NB4 (cell line): ENCODE measurements around the gene BSG.

Experiments
- DNase-seq: peaks from one replicate; pipeline ENCODE4 v3.0.0; 2010; ENCODE audit warnings: low read depth
- H3K4me3 ChIP-seq: one replicate; pipeline ENCODE4 v1.5.1; 2011; ENCODE audit warnings: mild to moderate bottlenecking, low read depth, low read length, moderate library complexity
- MYC ChIP-seq: IDR thresholded peaks from 2 replicates; pipeline ENCODE4 v1.6.1; 2011; ENCODE audit warnings: low read depth, low read length
- POLR2A ChIP-seq: IDR thresholded peaks from 2 replicates; pipeline ENCODE4 v1.6.1; 2011; ENCODE audit warnings: mild to moderate bottlenecking; ENCODE audit not compliant: insufficient read length; ENCODE audit errors: extremely low read depth
- TF ChIP-seq, protein P1 (sequence below): IDR thresholded peaks from one replicate; pipeline ENCODE4 v1.5.1; 2012; ENCODE audit warnings: low read depth, low read length
- TF ChIP-seq, protein P2 (sequence below): IDR thresholded peaks from 2 replicates; pipeline ENCODE4 v1.6.1; 2011; ENCODE audit warnings: low read depth, low read length

BSG gene

DNA sequence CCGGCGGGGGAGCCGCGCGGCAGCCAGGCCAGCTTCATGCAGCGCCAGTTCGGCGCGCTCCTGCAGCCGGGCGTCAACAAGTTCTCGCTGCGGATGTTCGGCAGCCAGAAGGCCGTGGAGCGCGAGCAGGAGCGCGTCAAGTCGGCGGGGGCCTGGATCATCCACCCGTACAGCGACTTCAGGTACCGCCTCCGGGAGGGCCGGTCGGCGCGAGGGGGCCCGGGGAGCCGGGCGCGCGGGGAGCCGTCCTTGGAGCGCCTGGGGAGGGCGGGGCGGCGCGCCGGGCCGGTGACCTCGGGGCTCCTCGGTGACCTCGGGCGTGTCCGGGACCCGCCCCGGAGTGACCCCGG, 18.0 kb downstream of the BSG start:
- TF ChIP-seq, protein P1, sequence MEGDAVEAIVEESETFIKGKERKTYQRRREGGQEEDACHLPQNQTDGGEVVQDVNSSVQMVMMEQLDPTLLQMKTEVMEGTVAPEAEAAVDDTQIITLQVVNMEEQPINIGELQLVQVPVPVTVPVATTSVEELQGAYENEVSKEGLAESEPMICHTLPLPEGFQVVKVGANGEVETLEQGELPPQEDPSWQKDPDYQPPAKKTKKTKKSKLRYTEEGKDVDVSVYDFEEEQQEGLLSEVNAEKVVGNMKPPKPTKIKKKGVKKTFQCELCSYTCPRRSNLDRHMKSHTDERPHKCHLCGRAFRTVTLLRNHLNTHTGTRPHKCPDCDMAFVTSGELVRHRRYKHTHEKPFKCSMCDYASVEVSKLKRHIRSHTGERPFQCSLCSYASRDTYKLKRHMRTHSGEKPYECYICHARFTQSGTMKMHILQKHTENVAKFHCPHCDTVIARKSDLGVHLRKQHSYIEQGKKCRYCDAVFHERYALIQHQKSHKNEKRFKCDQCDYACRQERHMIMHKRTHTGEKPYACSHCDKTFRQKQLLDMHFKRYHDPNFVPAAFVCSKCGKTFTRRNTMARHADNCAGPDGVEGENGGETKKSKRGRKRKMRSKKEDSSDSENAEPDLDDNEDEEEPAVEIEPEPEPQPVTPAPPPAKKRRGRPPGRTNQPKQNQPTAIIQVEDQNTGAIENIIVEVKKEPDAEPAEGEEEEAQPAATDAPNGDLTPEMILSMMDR = no peak
- TF ChIP-seq MYC (no peak), POLR2A (no peak)
- TF ChIP-seq, protein P2, sequence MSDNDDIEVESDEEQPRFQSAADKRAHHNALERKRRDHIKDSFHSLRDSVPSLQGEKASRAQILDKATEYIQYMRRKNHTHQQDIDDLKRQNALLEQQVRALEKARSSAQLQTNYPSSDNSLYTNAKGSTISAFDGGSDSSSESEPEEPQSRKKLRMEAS = no peak
- DNase-seq = no peak
- no peak overlapping the region for H3K4me3 ChIP-seq

DNA sequence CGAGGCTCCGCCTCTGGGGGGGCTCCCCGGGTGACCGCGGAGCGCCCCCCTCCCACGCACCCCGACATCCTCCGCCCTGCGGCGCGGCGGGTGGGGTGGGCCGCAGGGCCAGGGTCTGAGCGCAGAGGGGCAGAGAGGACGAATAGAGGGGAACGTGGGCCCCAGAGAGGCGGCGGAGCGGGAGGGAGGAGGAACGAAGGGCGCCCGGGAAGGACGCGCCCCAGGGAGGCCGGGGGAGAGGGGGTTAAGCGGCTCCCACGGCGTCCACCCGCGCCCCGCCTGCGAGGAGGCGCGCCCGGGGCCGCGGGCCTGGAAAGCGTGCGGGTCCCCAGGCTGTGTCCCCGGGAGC, 18.3 kb downstream of the BSG start:
- no peak overlapping the region for H3K4me3 ChIP-seq
- no peak for DNase-seq
- TF ChIP-seq, protein P1 = no peak
- no peak for TF ChIP-seq MYC
- no peak for TF ChIP-seq POLR2A
- TF ChIP-seq, protein P2 = no peak

DNA sequence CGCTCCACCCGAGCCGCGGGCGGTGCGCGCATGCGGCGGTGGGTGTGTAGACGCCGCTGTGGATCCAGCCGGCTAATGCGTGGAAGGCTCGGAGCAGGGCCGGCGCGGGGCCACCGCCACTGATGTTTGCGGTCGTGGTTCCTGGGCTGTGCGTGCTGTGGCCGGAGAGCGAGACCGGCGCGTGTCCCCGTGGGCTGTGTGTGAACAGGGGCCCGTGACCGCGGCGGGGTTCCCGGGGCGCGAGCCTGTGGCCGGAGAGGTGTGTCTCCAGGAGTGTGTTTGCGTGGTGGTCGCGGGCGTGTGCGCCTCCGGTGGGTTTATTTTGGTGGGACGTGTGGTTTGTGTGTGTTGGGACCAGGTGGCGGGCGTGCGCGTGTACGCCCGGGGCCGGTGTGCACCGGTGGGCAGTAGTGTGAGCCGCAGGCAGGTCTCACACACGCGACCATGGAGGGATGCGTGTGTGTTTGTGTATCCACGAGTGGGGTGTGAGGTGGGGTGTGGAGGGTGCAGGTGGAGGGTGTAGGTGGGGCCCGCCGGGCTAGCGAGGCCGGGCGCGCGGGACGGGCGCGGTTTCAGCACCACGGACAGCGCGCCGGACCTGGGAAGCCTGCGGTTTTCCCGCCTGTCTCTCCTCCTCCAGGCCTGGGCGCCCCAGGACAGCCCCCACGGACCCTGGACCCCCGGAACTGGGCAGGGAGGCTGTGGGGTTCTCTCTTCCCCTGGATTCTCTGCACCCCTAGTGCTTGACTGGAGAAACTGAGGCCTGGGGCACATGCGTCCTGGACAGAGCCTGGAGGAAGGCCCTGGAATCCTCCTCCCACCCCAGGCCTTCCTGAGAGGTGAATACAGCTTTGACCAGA, 18.9 kb downstream of the BSG start:
- TF ChIP-seq MYC (no peak), POLR2A (no peak)
- TF ChIP-seq, protein P2 = no peak
- TF ChIP-seq, protein P1 = no peak
- H3K4me3 ChIP-seq = no peak overlapping the region
- no peak for DNase-seq

DNA sequence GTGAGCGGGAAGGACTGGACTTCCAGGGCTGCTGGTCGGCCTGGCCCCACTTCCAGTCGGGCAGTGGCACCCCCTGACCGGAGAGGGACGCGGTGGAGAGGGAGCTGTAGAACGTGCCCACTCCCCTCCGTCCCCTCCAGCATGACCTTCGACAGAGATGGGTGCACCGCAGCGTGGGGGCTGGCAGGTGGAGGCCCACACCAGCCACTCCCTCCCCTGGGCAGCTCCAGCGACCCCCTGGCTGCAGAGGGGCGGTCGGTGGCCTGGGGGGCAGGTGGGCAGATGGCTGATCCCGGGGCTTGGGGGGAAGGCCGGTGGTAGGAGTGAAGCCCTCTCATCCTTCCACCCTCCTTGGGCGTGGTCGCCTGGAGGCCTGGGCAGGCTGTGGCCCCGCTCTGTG, 19.7 kb downstream of the BSG start:
- TF ChIP-seq, protein P1 = no peak
- no peak for TF ChIP-seq POLR2A
- no peak for TF ChIP-seq MYC
- TF ChIP-seq, protein P2 = no peak
- DNase-seq = no peak
- no peak overlapping the region for H3K4me3 ChIP-seq

DNA sequence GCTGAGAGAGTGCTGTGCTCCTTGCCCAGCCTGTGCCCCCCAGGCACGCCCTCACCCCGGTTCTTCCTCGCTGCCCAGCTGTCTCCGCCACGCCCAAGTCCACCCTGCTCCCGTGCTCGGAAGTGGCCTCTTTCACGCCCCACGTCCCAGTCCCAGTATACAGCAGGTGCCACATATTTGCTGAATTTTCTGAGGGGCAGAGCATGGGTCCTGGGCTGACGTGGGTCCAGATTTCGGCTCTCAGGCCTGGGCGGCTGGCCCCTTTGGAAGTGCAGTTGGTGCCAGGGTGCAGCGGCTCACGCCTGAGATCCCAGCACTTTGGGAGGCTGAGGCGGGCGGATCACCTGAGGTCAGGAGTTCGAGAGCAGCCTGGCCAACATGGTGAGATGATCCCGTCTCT, 20.7 kb downstream of the BSG start:
- no peak for DNase-seq

More for the DNA sequence above, 20.7 kb downstream of the BSG start:
- TF ChIP-seq, protein P1 = no peak
- TF ChIP-seq, protein P2 = no peak
- no peak for TF ChIP-seq POLR2A
- no peak for TF ChIP-seq MYC
- H3K4me3 ChIP-seq = no peak overlapping the region
